ENCODE results near the gene AXIN2.

- TF ChIP-seq CTCF (IDR thresholded peaks at IDR 0.05; ENCODE audit: insufficient read depth, low read length): no peak
- TF ChIP-seq POLR2AphosphoS5 (IDR thresholded peaks at IDR 0.05; ENCODE audit: low read depth): no peak
- no peak for TF ChIP-seq GABPA (IDR thresholded peaks at IDR 0.05; ENCODE audit: low read depth)
- no peak for TF ChIP-seq SPI1 (IDR thresholded peaks at IDR 0.05; ENCODE audit: borderline replicate concordance, low read depth)
- TF ChIP-seq REST (IDR thresholded peaks at IDR 0.05; ENCODE audit: insufficient replicate concordance, low read depth): no peak
Observed at GRCh38 chr17:65515959-65516948, 45.2 kb downstream of the AXIN2 start.
